ENCODE data around the gene BPIFB1. TPM values are rescaled to one million over a fixed set of nuclear protein-coding genes. Genes with fewer than 3 reads are reported as not detected.

The BPIFB1 gene
- total RNA-seq, 1 experiment from 2014 or later = not detected

GRCh38 chr20:33291830-33292355 lies 8.9 kb downstream of the BPIFB1 start:
- DNase-seq (ENCODE audit: low read depth) = no peak

- no peak for DNase-seq (ENCODE audit: low read depth)
These were observed 13.2 kb downstream of the BPIFB1 start for GRCh38 chr20:33296206-33296605.

DNA sequence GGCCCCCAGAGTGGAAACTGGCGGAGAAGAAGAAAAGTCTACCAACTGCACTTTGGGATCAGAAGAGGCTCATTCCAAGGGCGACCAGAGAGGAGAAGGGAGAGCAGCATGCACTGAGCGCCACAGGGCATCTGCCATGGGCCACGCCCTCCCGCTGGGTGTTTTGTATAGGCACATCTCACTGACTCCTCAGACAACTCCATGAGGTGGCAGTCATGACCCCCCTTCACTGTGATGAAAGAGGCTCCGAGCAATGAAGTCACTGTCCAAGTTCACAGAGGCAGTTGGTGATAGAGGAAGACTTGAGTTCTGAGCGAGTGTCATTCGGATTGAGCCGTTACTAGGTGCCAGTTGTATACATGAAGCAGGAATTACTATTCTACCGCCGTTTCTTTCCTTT lies 15.4 kb downstream of the BPIFB1 start:
- DNase-seq (ENCODE audit: low read depth) = no peak

GRCh38 chr20:33299111-33299603 lies 16.1 kb downstream of the BPIFB1 start:
- DNase-seq (ENCODE audit: low read depth) = peak; percentile 38

- peak; percentile 26 for DNase-seq (ENCODE audit: low read depth)
These were observed 18.3 kb downstream of the BPIFB1 start for GRCh38 chr20:33301192-33301930.

GRCh38 chr20:33303595-33303994 lies 20.6 kb downstream of the BPIFB1 start:
- DNase-seq (ENCODE audit: low read depth) = no peak

- no peak for DNase-seq (ENCODE audit: low read depth)
These were observed 21.0 kb downstream of the BPIFB1 start for GRCh38 chr20:33304046-33304445.

GRCh38 chr20:33305589-33306057 lies 22.6 kb downstream of the BPIFB1 start:
- peak; percentile 22 for DNase-seq (ENCODE audit: low read depth)

GRCh38 chr20:33306228-33306627 lies 23.2 kb downstream of the BPIFB1 start:
- no peak for DNase-seq (ENCODE audit: low read depth)

DNA sequence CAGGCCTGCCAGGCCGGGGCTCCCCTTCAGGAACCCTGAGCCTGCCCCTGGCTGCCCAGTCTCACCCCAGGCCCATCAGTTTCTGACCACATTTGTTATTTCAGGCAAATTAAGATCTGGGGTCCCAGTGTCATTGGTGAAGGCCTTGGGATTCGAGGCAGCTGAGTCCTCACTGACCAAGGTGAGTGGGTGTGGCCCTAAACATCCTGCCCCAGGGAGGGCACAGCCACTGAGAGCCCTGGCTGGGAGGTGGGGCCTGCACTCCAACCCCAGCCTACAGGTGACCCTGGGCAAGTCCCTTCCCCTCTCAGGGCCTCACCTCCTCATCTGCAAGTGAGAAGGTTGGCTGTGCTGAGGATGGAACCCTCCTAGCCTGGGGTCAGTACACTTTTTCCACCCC lies 23.8 kb downstream of the BPIFB1 start:
- no peak for DNase-seq (ENCODE audit: low read depth)

DNA sequence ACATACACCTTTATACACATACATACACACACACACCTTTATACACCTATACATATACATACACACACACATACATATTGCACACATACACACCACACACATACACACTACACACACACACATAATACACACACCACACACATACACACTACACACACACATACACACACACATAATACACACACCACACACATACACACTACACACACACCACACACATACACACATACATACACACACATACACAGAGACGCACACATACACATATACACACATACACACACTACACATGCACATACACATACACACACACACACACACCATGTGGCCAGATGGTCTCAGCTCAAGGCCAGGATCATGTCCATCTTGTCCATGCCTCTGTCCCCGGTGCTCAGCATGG lies 25.7 kb downstream of the BPIFB1 start:
- no peak for DNase-seq (ENCODE audit: low read depth)

GRCh38 chr20:33309631-33310030 lies 26.6 kb downstream of the BPIFB1 start:
- no peak for DNase-seq (ENCODE audit: low read depth)

- DNase-seq (ENCODE audit: low read depth) = no peak
These were observed 27.4 kb downstream of the BPIFB1 start for GRCh38 chr20:33310327-33310899.

GRCh38 chr20:33311011-33311410 lies 28.0 kb downstream of the BPIFB1 start:
- no peak for DNase-seq (ENCODE audit: low read depth)

- DNase-seq (ENCODE audit: low read depth) = no peak
These were observed 29.0 kb downstream of the BPIFB1 start for GRCh38 chr20:33311996-33312395.

- DNase-seq (ENCODE audit: low read depth) = no peak
These were observed 29.6 kb downstream of the BPIFB1 start for GRCh38 chr20:33312583-33312982.

- no peak for DNase-seq (ENCODE audit: low read depth)
These were observed 30.8 kb downstream of the BPIFB1 start for GRCh38 chr20:33313686-33314314.

DNA sequence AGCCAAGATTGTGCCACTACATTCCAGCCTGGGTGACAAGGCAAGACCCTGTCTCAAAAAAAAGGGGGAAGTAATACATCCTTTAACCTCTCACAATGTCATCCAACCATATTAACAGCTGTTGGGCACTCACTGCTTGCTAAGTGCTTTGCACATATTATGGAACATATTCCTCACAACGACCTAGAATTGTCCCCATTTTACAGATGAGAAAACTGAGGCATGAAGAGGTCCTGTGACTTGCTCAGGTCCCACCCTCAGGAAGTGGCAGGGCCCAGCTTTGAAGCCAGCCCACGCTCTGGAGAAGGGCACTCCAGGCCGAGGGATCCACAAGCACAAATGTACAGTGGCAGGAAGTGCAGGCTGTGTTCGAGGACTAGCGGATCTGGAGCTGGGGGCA lies 33.3 kb downstream of the BPIFB1 start:
- DNase-seq (ENCODE audit: low read depth) = no peak

- no peak for DNase-seq (ENCODE audit: low read depth)
These were observed 33.9 kb downstream of the BPIFB1 start for GRCh38 chr20:33316958-33317357.

- no peak for DNase-seq (ENCODE audit: low read depth)
These were observed 34.5 kb downstream of the BPIFB1 start for GRCh38 chr20:33317424-33318095.

DNA sequence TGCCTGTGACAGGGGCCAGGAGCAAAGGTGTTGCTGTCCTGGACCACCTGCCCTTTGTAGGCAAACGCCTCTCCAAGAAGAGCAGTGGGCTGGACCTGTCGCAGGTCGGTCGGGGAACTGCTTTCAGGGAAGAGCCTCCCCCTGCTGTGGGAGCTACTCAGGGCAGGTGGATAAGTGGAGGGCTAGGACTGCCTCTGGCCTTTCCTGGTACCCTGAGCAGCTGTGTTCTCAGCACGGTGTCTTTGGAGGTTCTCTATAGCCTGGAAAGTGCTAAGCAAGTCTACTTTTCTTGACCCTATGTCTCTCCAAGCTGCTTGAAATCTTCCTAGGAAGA lies 35.0 kb downstream of the BPIFB1 start:
- DNase-seq (ENCODE audit: low read depth) = no peak

GRCh38 chr20:33320006-33320405 lies 37.0 kb downstream of the BPIFB1 start:
- DNase-seq (ENCODE audit: low read depth) = no peak
